ENCODE measurements around the gene DLG4. TPM values are rescaled to one million over a fixed set of nuclear protein-coding genes. Genes with fewer than 3 reads are reported as not detected.

DLG4 gene
- total RNA-seq, 1 donor from 2014 or later, result 46.1 TPM

GRCh38 chr17:7177191-7177953, 42.3 kb downstream of the DLG4 start:
- Mint-ChIP-seq H3K27ac (no peak overlapping the region), H3K4me1 (ENCODE audit: unreplicated experiment) (peaks cover 5% of the 10 kb centered on the region), H3K4me3 (no peak overlapping the region), H3K27me3 (no peaks in the 10 kb centered on the region), H3K9me3 (no peaks in the 10 kb centered on the region), H3K36me3 (peaks cover 4% of the 10 kb centered on the region)
- peak; percentile 94 for TF ChIP-seq CTCF (conservative IDR thresholded peaks at IDR 0.05)
- DNase-seq (ENCODE audit: extremely low spot score, unreplicated experiment), result peak; percentile 89

GRCh38 chr17:7176841-7177190, 42.8 kb downstream of the DLG4 start:
- Mint-ChIP-seq H3K9me3 (no peaks in the 10 kb centered on the region), H3K4me1 (ENCODE audit: unreplicated experiment) (peaks cover 5% of the 10 kb centered on the region), H3K4me3 (no peak overlapping the region), H3K27ac (no peak overlapping the region), H3K36me3 (peaks cover 6% of the 10 kb centered on the region), H3K27me3 (no peaks in the 10 kb centered on the region)
- no peak for DNase-seq (ENCODE audit: extremely low spot score, unreplicated experiment)
- TF ChIP-seq CTCF (conservative IDR thresholded peaks at IDR 0.05), result no peak

- TF ChIP-seq CTCF (conservative IDR thresholded peaks at IDR 0.05), result no peak
Measured at GRCh38 chr17:7176107-7176840, 43.4 kb downstream of the DLG4 start.

GRCh38 chr17:7175330-7175733, 44.3 kb downstream of the DLG4 start:
- no peak for TF ChIP-seq CTCF (conservative IDR thresholded peaks at IDR 0.05)
- Mint-ChIP-seq H3K4me1 (ENCODE audit: unreplicated experiment) (peaks cover 5% of the 10 kb centered on the region), H3K9me3 (no peaks in the 10 kb centered on the region), H3K36me3 (peaks cover 6% of the 10 kb centered on the region), H3K27me3 (no peaks in the 10 kb centered on the region), H3K4me3 (no peak overlapping the region), H3K27ac (no peak overlapping the region)
- DNase-seq (ENCODE audit: extremely low spot score, unreplicated experiment), result no peak

More at GRCh38 chr17:7176107-7176840, 43.4 kb downstream of the DLG4 start:
- no peak for DNase-seq (ENCODE audit: extremely low spot score, unreplicated experiment)
- no peak overlapping the region for H3K27ac Mint-ChIP-seq
- no peaks in the 10 kb centered on the region for H3K27me3 Mint-ChIP-seq
- no peak overlapping the region for H3K4me3 Mint-ChIP-seq
- peaks cover 6% of the 10 kb centered on the region for H3K36me3 Mint-ChIP-seq
- no peaks in the 10 kb centered on the region for H3K9me3 Mint-ChIP-seq
- peaks cover 5% of the 10 kb centered on the region for H3K4me1 Mint-ChIP-seq (ENCODE audit: unreplicated experiment)

GRCh38 chr17:7174603-7175326, 44.9 kb downstream of the DLG4 start:
- H3K4me1 Mint-ChIP-seq (ENCODE audit: unreplicated experiment), result peaks cover 5% of the 10 kb centered on the region
- no peak for TF ChIP-seq CTCF (conservative IDR thresholded peaks at IDR 0.05)
- peaks cover 6% of the 10 kb centered on the region for H3K36me3 Mint-ChIP-seq
- H3K27me3 Mint-ChIP-seq, result no peaks in the 10 kb centered on the region
- H3K27ac Mint-ChIP-seq, result no peak overlapping the region
- H3K9me3 Mint-ChIP-seq, result no peaks in the 10 kb centered on the region
- no peak overlapping the region for H3K4me3 Mint-ChIP-seq
- DNase-seq (ENCODE audit: extremely low spot score, unreplicated experiment), result no peak

Measured in type B pancreatic cell (in vitro differentiated cells).